CD4-positive, alpha-beta T cell treated with Interleukin-4 for 1 hour (primary cell): Measurements from ENCODE around the gene KCNMA1.

ENCODE experiments used
- DNase-seq, 2 donors: peaks; one replicate each; pipeline ENCODE4 v3.0.0-alpha.2; 2020 to 2022

KCNMA1 gene

GRCh38 chr10:76902949-76903348 lies 734.7 kb downstream of the KCNMA1 start:
- DNase-seq = peak in 1 of 2 donors; percentile 16

GRCh38 chr10:76901701-76902100 lies 735.9 kb downstream of the KCNMA1 start:
- no peak for DNase-seq

GRCh38 chr10:76899490-76899889 lies 738.1 kb downstream of the KCNMA1 start:
- no peak for DNase-seq

- no peak for DNase-seq
Measured at GRCh38 chr10:76892766-76893479, 744.7 kb downstream of the KCNMA1 start.

GRCh38 chr10:76887223-76888010 lies 750.2 kb downstream of the KCNMA1 start:
- no peak for DNase-seq

- DNase-seq = no peak
Measured at GRCh38 chr10:76885816-76886215, 751.8 kb downstream of the KCNMA1 start.

- DNase-seq = no peak
Measured at GRCh38 chr10:76884673-76885275, 752.8 kb downstream of the KCNMA1 start.

- no peak for DNase-seq
Measured at GRCh38 chr10:76883596-76883995, 754.0 kb downstream of the KCNMA1 start.

GRCh38 chr10:76882796-76883195 lies 754.8 kb downstream of the KCNMA1 start:
- DNase-seq = no peak

- DNase-seq = peak in 1 of 2 donors; percentile 27
Measured at GRCh38 chr10:76882245-76882644, 755.4 kb downstream of the KCNMA1 start.

- DNase-seq = no peak
Measured at GRCh38 chr10:76881477-76882220, 756.0 kb downstream of the KCNMA1 start.

GRCh38 chr10:76880931-76881330 lies 756.7 kb downstream of the KCNMA1 start:
- no peak for DNase-seq

- no peak for DNase-seq
Measured at GRCh38 chr10:76879116-76879913, 758.3 kb downstream of the KCNMA1 start.

GRCh38 chr10:76878514-76878913 lies 759.1 kb downstream of the KCNMA1 start:
- no peak for DNase-seq

- no peak for DNase-seq
Measured at GRCh38 chr10:76874896-76875295, 762.7 kb downstream of the KCNMA1 start.

- no peak for DNase-seq
Measured at GRCh38 chr10:76874176-76874575, 763.4 kb downstream of the KCNMA1 start.

GRCh38 chr10:76871697-76872295 lies 765.8 kb downstream of the KCNMA1 start:
- no peak for DNase-seq

- DNase-seq = no peak
Measured at GRCh38 chr10:76869931-76870330, 767.7 kb downstream of the KCNMA1 start.

GRCh38 chr10:76868098-76868977 lies 769.3 kb downstream of the KCNMA1 start:
- no peak for DNase-seq

- no peak for DNase-seq
Measured at GRCh38 chr10:76866841-76867586, 770.6 kb downstream of the KCNMA1 start.
